H9 (cell line): Measurements from ENCODE around the gene ALDH3A2. TPM values are rescaled to one million over a fixed set of nuclear protein-coding genes. Genes with fewer than 3 reads are reported as not detected.

Experiments
- DNase-seq: peaks from one replicate; pipeline ENCODE4 v3.0.0-alpha.2; 2017
- H2AFZ ChIP-seq: one replicate; pipeline ENCODE4 v1.6.1; 2013; ENCODE audit warnings: mild to moderate bottlenecking, low read length, control low read depth, moderate library complexity
- H2AK5ac ChIP-seq: 2 replicates; pipeline ENCODE4 v1.6.1; 2013; ENCODE audit warnings: low read length, control low read depth, mixed read lengths; ENCODE audit not compliant: insufficient read length
- H2BK120ac ChIP-seq: one replicate; pipeline ENCODE4 v1.6.1; 2013; ENCODE audit warnings: low read depth, mild to moderate bottlenecking, low read length, control low read depth, inconsistent platforms; ENCODE audit not compliant: poor library complexity, severe bottlenecking
- H2BK12ac ChIP-seq: 2 replicates; pipeline ENCODE4 v1.6.1; 2013; ENCODE audit warnings: low read length, control low read depth, mixed read lengths, low read depth; ENCODE audit not compliant: insufficient read length
- H2BK15ac ChIP-seq: 2 replicates; pipeline ENCODE4 v1.6.1; 2013; ENCODE audit warnings: low read depth, low read length, control low read depth
- H2BK20ac ChIP-seq: one replicate; pipeline ENCODE4 v1.6.1; 2013; ENCODE audit warnings: low read depth, mild to moderate bottlenecking, low read length, control low read depth, inconsistent platforms; ENCODE audit not compliant: poor library complexity, severe bottlenecking
- H2BK5ac ChIP-seq: 2 replicates; pipeline ENCODE4 v1.6.1; 2013; ENCODE audit warnings: low read length, control low read depth, mixed read lengths; ENCODE audit not compliant: insufficient read length
- H3K14ac ChIP-seq: 2 replicates; pipeline ENCODE4 v1.6.1; 2013; ENCODE audit warnings: low read length, control low read depth; ENCODE audit not compliant: insufficient read depth
- H3K18ac ChIP-seq: 2 replicates; pipeline ENCODE4 v1.6.1; 2013; ENCODE audit warnings: low read depth, mild to moderate bottlenecking, mixed read lengths, low read length, control low read depth; ENCODE audit not compliant: insufficient read length
- H3K23ac ChIP-seq: 2 replicates; pipeline ENCODE4 v1.6.1; 2013; ENCODE audit warnings: low read length, control low read depth, mixed read lengths, low read depth; ENCODE audit not compliant: insufficient read length
- H3K23me2 ChIP-seq: 2 replicates; pipeline ENCODE4 v1.6.1; 2013; ENCODE audit warnings: low read depth, mild to moderate bottlenecking, mixed read lengths, low read length, control low read depth; ENCODE audit not compliant: insufficient read length, poor library complexity, severe bottlenecking
- H3K27ac ChIP-seq: 2 replicates; pipeline ENCODE4 v1.5.1; 2013; ENCODE audit warnings: low read length, control low read depth, mixed read lengths, low read depth; ENCODE audit not compliant: insufficient read length
- H3K27me3 ChIP-seq: 2 replicates; pipeline ENCODE4 v1.6.1; 2013; ENCODE audit warnings: low read length, control low read depth, inconsistent platforms; ENCODE audit not compliant: insufficient read depth
- H3K4ac ChIP-seq: 2 replicates; pipeline ENCODE4 v1.6.1; 2013; ENCODE audit warnings: low read depth, mild to moderate bottlenecking, control low read depth, inconsistent platforms, low read length, moderate library complexity
- H3K4me1 ChIP-seq: 2 replicates; pipeline ENCODE4 v1.6.1; 2013; ENCODE audit warnings: low read length, control low read depth, inconsistent platforms; ENCODE audit not compliant: insufficient read depth
- H3K4me2 ChIP-seq: 2 replicates; pipeline ENCODE4 v1.6.1; 2013; ENCODE audit warnings: low read length, control low read depth, mixed read lengths; ENCODE audit not compliant: insufficient read length, insufficient read depth
- H3K56ac ChIP-seq: 2 replicates; pipeline ENCODE4 v1.6.1; 2013; ENCODE audit warnings: low read depth, mild to moderate bottlenecking, mixed read lengths, low read length, control low read depth; ENCODE audit not compliant: insufficient read length
- H3K79me1 ChIP-seq: 2 replicates; pipeline ENCODE4 v1.6.1; 2013; ENCODE audit warnings: low read depth, mild to moderate bottlenecking, moderate library complexity, low read length, control low read depth, inconsistent platforms; ENCODE audit not compliant: insufficient read depth, poor library complexity, severe bottlenecking
- H3K79me2 ChIP-seq: 2 replicates; pipeline ENCODE4 v1.6.1; 2013; ENCODE audit warnings: low read length, control low read depth, inconsistent platforms; ENCODE audit not compliant: insufficient read depth
- H3K9ac ChIP-seq: 2 replicates; pipeline ENCODE4 v1.6.1; 2013; ENCODE audit warnings: low read length, control low read depth, mixed read lengths; ENCODE audit not compliant: insufficient read length; ENCODE audit errors: extremely low read depth
- H3K9me3 ChIP-seq: one replicate; pipeline ENCODE4 v1.6.1; 2013; ENCODE audit warnings: low read depth, low read length, inconsistent platforms; ENCODE audit not compliant: control insufficient read depth
- H3T11ph ChIP-seq: one replicate; pipeline ENCODE4 v1.6.1; 2013; ENCODE audit warnings: mild to moderate bottlenecking, low read length, control low read depth, inconsistent platforms
- H4K20me1 ChIP-seq: one replicate; pipeline ENCODE4 v1.6.1; 2013; ENCODE audit not compliant: control insufficient read depth, insufficient read length, insufficient read depth
- H4K5ac ChIP-seq: 2 replicates; pipeline ENCODE4 v1.6.1; 2013; ENCODE audit warnings: low read depth, mild to moderate bottlenecking, mixed read lengths, low read length, control low read depth; ENCODE audit not compliant: insufficient read length
- H4K8ac ChIP-seq: replicated peaks from 2 replicates; pipeline ENCODE4 v1.6.1; 2013; ENCODE audit warnings: low read length, control low read depth, mixed read lengths, low read depth; ENCODE audit not compliant: insufficient read length
- H4K91ac ChIP-seq: 2 replicates; pipeline ENCODE4 v1.6.1; 2013; ENCODE audit warnings: low read depth, mild to moderate bottlenecking, moderate library complexity, mixed read lengths, low read length, control low read depth; ENCODE audit not compliant: insufficient read length
- H3K27ac Mint-ChIP-seq, 3 experiments: 2 replicates in 2 of 3; 3 replicates in 1 of 3; pipeline ENCODE4 v1.8.0; 2020 to 2021; ENCODE audit warnings: mixed read lengths in 3 of 3, mild to moderate bottlenecking in 1 of 3, moderate library complexity in 1 of 3
- H3K27me3 Mint-ChIP-seq: 2 replicates; pipeline ENCODE4 v1.8.0; 2021; ENCODE audit warnings: low read depth, mild to moderate bottlenecking, moderate library complexity, mixed read lengths
- H3K36me3 Mint-ChIP-seq, 3 experiments: 2 replicates in 2 of 3; 3 replicates in 1 of 3; pipeline ENCODE4 v1.8.0; 2020 to 2021; ENCODE audit warnings: low read depth in 3 of 3, mixed read lengths in 3 of 3; ENCODE audit not compliant: insufficient read depth in 1 of 3
- H3K4me1 Mint-ChIP-seq, 2 experiments: 2 replicates each; pipeline ENCODE4 v1.8.0; 2020; ENCODE audit warnings: mixed read lengths in 2 of 2
- H3K4me3 Mint-ChIP-seq, 2 experiments: 2 replicates in 1 of 2; 3 replicates in 1 of 2; pipeline ENCODE4 v1.8.0; 2020 to 2021; ENCODE audit warnings: mild to moderate bottlenecking in 2 of 2, mixed read lengths in 2 of 2, moderate library complexity in 1 of 2
- H3K9me3 Mint-ChIP-seq, 2 experiments: 2 replicates in 1 of 2; 3 replicates in 1 of 2; pipeline ENCODE4 v1.8.0; 2020; ENCODE audit warnings: mild to moderate bottlenecking in 2 of 2, mixed read lengths in 2 of 2, moderate library complexity in 1 of 2
- CTCF ChIP-seq: fragments of 200-600 bp; sonication (generic); conservative IDR thresholded peaks from 3 replicates; pipeline ENCODE4 v1.8.0; 2021; ENCODE audit warnings: antibody characterized with exemption, mild to moderate bottlenecking
- WGBS: extraction: QIAGEN DNeasy Blood & Tissue Kit; methylation state at CpG from one replicate; pipeline ENCODE4 v1.1.7; 2013; ENCODE audit warnings: missing lambda C conversion rate, low lambda C conversion rate, mixed read lengths; ENCODE audit not compliant: insufficient read length; ENCODE audit errors: extremely low coverage; 5-methylcytosine and 5-hydroxymethylcytosine counted together
- total RNA-seq: library from RNA; stranded (reverse); gene quantifications from 2 replicates; pipeline ENCODE4 v1.2.1, GENCODE V29; 2021

ALDH3A2 gene
- total RNA-seq, 1 experiment from 2014 or later: 100 TPM

DNA sequence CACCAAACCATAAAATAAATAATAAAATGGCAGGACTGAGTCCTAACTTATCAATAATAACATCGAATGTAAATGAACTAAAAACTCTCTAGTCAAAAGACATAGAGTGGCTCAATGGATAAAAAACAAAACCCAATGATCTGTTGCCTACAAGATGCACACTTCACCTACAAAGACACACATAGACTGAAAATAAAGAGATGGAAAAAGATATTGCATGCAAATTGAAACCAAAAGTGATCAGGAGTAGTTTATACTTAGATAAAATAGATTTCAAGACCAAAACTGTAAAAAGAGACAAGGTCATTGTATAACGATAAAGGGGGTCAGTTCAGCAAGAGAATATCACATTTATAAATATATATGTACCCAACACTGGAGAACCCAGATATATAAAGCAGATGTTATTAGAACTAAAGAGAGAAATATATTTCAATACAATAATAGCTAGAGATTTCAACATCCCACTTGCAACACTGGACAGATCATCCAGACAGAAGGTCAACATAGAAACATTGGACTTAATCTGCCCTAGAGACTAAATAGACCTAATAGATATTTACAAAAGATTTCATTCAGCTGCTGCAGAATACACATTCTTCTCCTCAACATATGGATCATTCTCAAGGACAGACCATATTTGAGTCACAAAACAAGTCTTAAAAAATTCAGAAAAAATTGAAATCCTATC is 38.0 kb downstream of the ALDH3A2 start:
- TF ChIP-seq CTCF: no peak
- Histone ChIP-seq H2BK15ac (no peak overlapping the region), H3K14ac (no peak overlapping the region), H3K56ac (no peak overlapping the region), H4K20me1 (no peaks in the 10 kb centered on the region), H3K4ac (no peak overlapping the region), H3K9me3 (no peaks in the 10 kb centered on the region), H2AFZ (no peak overlapping the region), H3K18ac (no peak overlapping the region), H2BK120ac (no peak overlapping the region), H2AK5ac (no peak overlapping the region), H3K27me3 (no peaks in the 10 kb centered on the region), H2BK12ac (no peak overlapping the region), H3K23me2 (no peaks in the 10 kb centered on the region), H3K9ac (no peak overlapping the region), H3K27ac (no peak overlapping the region), H3T11ph (no peak overlapping the region), H4K5ac (no peak overlapping the region), H3K23ac (no peak overlapping the region), H3K4me2 (no peak overlapping the region), H4K8ac (no peak overlapping the region), H4K91ac (no peak overlapping the region), H2BK20ac (no peak overlapping the region), H2BK5ac (no peak overlapping the region), H3K4me1 (no peaks in the 10 kb centered on the region), H3K79me2 (no peaks in the 10 kb centered on the region), H3K79me1 (no peaks in the 10 kb centered on the region)
- Mint-ChIP-seq H3K4me1 (no peaks in the 10 kb centered on the region), H3K9me3 (peaks cover 54 to 66% of the 10 kb centered on the region in 2 experiments), H3K4me3 (no peak overlapping the region), H3K27ac (no peak overlapping the region), H3K36me3 (peaks cover 38 to 55% (median 48%) of the 10 kb centered on the region in 3 experiments), H3K27me3 (no peaks in the 10 kb centered on the region; the same call in 1 of the 2 replicates)
- no CpG with 5 or more reads among the region's 2 CpGs for WGBS
- no peak for DNase-seq
